ENCODE measurements around the gene CMIP.

The CMIP gene

DNA sequence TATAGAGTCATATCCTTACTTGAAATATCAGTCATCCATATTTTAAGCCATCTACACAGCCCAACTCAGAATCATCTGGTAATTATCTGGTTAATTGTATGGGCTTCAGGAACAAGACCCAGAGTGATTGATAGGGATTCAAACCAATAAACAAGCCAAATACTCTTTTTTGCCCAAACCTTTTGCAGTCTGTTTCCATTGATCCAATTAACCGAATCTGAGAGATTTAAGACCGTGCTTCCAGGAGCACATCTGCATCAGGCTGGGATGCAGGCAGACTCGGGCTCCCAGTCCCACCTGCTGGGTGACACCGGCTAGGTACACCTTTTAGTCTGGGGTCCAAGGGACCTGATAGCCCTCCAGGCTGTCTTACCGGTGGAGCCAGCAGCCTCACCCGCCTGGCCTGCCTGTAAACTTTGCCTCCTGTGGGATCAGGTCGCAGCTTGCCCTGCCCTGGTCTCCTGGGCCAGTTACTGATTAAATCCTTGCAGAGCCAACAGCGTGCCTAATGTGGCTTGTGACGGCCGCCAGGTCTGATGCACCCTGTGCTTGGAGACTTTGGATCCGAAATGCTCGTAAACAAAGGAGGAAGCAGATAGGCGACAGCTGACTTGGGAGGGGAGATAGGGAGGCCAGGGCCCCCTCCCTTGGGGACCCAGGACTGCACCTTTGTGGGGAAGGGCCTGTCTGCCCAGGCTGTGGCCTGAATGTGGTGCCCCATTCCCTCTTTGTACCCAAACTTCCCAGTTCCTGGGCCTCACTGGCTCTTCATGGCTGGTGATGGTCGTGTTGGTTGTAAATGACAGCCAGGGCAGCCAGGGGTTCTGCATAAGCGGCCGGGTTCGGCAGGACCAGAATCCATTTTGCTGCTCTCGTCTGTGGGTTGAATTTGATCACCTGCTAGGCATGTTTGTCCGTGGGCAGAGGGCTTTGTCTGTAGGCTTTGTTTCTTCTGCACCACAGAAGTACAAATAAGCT is 3.8 kb downstream of the CMIP start:
- no peak for FAIRE-seq

- no peak for FAIRE-seq
Observed at GRCh38 chr16:81449241-81449640, 4.6 kb downstream of the CMIP start.

DNA sequence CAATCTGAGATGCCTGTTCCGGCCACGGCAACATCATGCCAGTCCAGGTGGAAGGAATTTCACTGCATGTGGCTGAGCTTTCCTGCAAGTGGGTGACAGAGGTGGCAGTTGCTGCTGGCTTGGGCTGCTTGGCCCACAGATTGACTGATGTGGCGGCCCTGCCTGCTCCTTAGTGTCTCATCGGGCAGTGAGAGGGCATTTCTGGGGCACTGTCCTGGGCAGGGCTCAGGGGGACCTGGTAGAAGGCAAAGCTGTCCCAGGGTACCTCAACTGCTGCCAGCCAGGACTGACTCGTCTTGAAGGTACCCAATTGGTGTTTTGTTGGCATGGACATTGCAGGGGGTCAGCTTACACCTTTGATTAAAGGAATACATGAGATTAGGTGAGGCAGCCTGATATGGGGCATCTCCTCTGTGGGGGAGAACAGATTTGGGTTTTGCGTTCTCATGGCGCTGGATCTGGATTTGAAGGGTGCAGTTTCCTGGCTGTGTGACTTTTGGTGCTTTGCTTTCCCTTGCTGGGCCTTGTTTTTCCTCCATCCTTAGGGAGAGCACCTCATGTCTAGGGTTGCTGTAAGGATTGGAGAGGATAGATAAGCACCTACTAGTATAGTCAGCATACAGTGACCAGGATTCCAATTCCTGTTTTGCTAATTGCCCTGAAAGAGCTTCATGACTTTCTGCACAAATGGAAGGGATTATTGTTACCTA is 5.4 kb downstream of the CMIP start:
- no peak for FAIRE-seq

- no peak for FAIRE-seq
Observed at GRCh38 chr16:81450783-81451491, 6.3 kb downstream of the CMIP start.

DNA sequence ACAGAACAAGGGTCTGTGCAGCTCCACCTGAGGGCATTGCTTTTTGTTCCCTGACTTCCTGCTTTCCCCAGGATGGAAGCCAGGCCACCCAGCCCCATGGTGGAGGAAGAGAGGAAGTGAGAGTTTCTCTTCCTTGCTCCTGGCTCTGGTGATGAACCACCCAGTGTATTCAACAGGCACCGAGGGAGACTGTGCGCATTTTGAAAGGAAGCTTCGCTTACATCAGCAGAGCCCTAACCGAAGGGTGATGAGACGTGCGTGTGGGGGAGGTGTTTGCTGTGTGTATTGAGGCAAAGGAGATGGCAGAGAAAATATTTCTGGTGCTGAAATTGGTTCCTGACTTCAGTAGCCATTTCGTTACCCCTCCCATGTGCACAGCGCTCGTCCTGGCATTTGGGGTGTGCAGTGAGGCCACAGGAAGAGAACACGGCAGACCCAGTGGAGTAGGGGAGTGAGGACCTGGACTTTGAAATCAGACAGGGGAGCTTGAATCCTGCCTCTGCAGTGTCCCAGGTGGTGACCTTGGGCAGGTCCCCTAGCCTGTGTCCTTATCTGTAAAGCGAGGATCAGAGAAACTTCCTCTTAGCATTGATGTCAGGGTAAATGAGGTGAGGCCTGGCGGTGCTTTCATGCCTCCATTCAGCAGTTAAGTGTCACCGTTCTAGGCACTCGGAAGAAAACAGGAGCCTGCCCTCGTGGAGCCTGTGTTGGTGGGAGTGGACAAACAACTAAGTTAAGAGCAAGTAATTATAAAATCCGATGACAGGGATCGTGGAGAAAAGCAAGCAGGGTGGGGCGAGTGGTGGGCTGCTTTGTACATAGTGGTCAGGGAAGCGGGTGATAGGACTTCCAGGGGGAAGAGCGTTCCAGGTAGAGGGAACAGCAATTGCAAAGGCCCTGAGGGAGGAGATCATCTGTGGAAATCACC is 7.4 kb downstream of the CMIP start:
- FAIRE-seq: no peak

- FAIRE-seq: no peak
Observed at GRCh38 chr16:81453091-81453728, 8.6 kb downstream of the CMIP start.

DNA sequence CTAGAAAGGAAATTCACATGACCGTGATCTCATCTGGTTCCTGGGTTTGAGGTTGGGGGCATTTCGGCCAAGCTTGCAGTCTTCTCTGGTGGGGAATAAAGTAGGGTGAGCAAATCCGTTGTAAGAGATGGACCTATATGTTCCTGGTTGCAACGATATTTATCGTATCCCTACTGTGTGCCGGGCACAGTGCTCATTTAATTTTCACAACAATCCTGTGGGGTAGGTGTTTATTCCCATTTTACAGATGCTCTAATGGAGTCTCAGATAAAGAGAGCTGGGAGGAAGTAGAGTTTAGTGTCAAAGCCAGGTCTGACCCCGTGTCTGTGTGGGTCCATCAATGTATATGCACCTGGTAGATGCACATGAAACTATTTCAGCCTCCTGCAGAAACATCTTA is 9.4 kb downstream of the CMIP start:
- no peak for FAIRE-seq

- FAIRE-seq: no peak
Observed at GRCh38 chr16:81455006-81455405, 10.4 kb downstream of the CMIP start.

DNA sequence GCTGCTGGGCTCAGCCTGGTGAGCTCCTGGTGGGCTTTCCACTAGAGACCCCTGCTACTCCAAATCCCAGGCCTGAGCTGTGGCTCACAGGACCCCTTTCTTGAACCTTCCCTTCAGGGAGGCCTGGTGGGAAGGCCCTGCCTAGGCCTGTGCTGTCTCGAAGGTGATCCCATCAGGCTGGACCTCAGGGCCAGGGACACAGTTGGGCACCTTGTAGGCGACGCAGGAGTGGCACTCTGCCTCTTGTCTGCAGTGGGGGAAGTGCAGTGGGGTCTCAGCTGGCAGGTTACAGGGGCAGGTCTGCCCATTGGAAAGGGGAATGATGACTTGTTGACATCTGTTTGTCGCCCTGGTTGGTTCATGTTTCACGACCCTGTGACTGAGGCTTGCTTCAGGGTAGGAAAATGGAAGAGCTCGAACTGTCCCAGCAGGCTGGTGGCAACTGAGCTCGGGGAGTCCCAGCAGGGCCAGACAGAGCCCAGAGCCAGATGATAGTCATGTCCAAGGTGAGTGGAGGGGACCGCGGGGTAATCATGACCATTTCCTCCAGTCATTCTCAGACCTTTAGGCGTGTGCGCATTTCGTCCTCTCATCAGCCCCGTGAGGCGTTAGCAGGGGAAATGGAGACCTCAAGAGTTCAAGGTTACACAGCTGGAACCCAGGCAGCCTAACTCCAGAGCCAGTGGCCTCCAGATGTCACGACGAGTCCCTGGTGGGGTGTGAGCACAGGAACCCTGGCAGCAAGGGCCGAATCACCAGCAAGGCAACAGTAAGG is 11.3 kb downstream of the CMIP start:
- FAIRE-seq: no peak

DNA sequence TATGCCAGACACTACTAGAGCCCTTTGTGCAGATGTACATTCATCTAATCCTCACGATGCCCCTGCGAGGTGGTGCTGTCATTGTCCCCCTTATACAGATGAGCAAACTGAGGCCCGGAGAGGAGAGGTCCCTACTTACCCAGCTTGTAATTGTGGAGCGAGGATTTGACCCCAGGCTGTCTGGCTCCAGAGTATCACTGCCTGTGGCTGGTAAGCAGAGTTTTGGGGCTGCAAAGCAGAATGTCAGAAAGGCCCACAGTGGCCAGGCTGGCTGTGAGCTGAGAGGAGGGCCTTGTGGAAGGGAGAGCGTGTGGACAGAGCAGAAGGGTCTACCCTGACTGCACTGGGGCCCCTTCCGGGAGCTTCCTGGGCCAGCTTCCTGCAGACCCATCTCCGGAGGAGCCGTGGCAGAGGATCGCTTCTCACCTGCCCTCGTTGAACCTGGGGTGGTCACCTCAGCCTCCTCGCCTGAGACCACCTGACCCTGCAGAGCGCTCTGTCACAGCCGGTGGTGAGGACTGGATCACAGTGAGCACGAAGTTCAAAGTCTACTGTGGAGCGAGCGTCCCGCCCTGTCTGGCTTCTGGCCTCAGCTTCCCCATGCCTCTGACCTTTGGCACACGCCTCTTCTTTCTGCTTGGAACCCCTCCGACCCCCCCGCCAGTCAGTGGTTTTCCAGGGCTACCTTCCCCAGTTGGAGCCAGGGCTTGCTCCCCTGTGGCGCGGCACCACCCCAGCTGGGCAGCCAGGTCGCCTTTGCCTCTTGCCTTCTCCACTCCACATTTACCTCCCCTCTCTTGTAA is 12.1 kb downstream of the CMIP start:
- FAIRE-seq: no peak

GRCh38 chr16:81457326-81458133 is 12.9 kb downstream of the CMIP start:
- FAIRE-seq: no peak

GRCh38 chr16:81458149-81458669 is 13.6 kb downstream of the CMIP start:
- no peak for FAIRE-seq

DNA sequence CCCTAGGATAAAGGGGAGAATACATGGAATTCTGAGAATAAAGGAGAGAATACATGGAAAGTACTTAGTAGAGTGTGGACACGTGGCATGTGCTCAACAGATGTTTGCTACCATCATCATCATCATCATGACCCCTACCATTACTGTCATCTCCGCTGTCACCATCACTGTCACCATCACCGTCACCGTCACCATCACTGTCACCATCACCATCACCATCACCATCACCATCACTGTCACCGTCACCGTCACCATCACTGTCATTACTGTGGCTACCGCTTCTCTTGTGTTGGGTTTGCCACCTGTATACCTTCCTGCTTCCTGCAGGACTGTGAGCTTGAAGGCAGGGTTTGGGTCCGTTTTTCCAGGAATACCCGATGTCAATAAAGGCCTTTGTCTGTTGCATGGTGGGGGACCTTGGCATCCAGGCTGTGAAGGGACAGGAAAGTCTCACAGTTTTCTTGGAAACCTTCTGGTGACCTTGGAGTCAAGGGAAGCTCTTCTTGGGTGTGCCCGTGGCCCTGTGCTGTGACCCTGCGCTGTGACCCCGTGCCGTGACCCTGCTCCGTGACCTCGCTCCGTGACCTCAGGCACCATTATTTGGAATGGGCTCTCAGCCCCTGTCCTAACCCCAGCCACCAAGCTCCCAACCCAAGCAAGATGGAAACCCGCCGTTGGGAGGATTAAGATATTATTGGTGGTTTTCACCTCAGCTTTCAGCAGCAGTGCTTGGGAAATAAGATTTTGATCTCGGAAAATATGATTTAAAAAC is 14.4 kb downstream of the CMIP start:
- FAIRE-seq: no peak

DNA sequence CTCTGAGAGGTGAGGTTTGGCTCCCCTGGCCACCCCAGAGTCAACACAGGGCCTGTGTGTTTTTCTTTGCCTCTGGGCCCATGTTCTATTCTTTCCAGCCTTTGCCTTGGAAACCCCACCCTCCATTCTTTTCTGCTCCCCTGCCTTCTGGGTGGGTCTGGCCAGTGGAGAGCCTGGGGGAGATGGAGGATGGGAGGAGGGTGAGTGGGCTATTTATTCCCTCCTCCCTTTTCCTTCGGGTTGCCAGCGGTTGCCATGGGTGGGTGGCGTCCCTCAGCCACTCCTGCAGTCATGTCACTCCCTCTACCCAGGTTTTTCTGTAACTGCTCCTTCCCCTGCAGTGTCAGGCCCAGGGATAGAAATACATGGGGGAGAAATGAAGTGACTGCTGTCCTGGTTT is 15.5 kb downstream of the CMIP start:
- FAIRE-seq: no peak

DNA sequence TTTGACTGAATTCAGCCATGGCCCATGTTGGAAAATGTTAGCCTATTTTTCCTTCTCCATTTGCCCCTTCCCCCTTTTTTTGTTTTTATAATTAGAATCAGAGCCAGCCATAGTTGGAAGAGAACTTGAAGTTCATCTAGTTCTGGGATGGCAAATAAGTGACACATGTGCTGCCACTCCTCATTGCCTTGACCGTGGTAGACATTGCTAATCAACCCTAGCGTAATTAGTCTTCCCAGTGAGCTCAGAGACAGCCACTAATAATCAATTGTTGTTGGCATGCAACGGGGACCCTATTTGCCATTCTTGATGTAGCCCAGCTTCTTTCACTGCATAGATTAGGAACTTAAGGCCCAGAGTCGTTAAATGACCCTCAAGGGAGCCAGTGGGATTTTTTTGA is 16.6 kb downstream of the CMIP start:
- FAIRE-seq: no peak

- no peak for FAIRE-seq
Observed at GRCh38 chr16:81461766-81462165, 17.2 kb downstream of the CMIP start.

DNA sequence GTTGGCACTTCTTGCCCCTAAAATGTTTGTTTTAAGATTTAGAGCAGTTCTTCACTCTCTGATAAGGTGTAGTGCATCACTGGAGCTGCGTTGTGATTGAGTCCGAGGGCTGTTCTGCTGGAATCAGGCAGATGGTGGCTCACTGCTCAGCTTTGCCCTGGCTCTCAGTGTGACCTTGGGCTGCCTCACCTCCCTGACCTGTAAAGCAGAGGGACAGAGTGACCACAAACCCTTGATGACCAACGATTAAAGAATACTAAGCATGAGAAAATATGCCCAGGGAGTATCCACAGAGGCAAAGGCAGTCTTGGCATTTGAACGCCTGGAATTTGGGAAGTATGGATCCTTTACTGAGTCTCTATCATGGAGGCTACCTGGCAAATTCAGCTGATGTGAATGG is 18.1 kb downstream of the CMIP start:
- FAIRE-seq: no peak

GRCh38 chr16:81463296-81463890 is 18.8 kb downstream of the CMIP start:
- FAIRE-seq: no peak
